Immature natural killer cell (primary cell): ENCODE results near the gene DBR1. TPM values are rescaled to one million over a fixed set of nuclear protein-coding genes. Genes with fewer than 3 reads are reported as not detected.
"Not testable (repeated sequence)": the region's sequence is repeated elsewhere in the genome, so short reads cannot be mapped to it uniquely, and the experiment has no call there.

ENCODE experiments used
- DNase-seq, 3 donors: peaks; one replicate each; pipeline ENCODE4 v3.0.0; 2022; ENCODE audit warnings: mixed read lengths in 1 of 3
- H3K27ac Mint-ChIP-seq, 6 donors: one replicate each; pipeline ENCODE4 v1.8.0; 2020; ENCODE audit warnings: mixed read lengths in 6 of 6, mild to moderate bottlenecking in 5 of 6, inconsistent platforms in 4 of 6, moderate library complexity in 3 of 6
- H3K27me3 Mint-ChIP-seq, 3 donors: one replicate each; pipeline ENCODE4 v1.8.0; 2020 to 2021; ENCODE audit warnings: low read depth in 3 of 3, mild to moderate bottlenecking in 3 of 3, mixed read lengths in 3 of 3, moderate library complexity in 3 of 3, inconsistent platforms in 1 of 3
- H3K36me3 Mint-ChIP-seq, 3 donors: one replicate each; pipeline ENCODE4 v1.8.0; 2020; ENCODE audit warnings: mixed read lengths in 3 of 3, inconsistent platforms in 2 of 3, mild to moderate bottlenecking in 2 of 3
- H3K4me1 Mint-ChIP-seq, 2 donors: one replicate each; pipeline ENCODE4 v1.8.0; 2020; ENCODE audit warnings: inconsistent platforms in 2 of 2, mild to moderate bottlenecking in 2 of 2, mixed read lengths in 2 of 2, moderate library complexity in 1 of 2
- H3K4me3 Mint-ChIP-seq, 5 donors: one replicate each; pipeline ENCODE4 v1.8.0; 2020; ENCODE audit warnings: mild to moderate bottlenecking in 5 of 5, mixed read lengths in 5 of 5, inconsistent platforms in 3 of 5, moderate library complexity in 3 of 5
- H3K9me3 Mint-ChIP-seq, 6 donors: one replicate each; pipeline ENCODE4 v1.8.0; 2020; ENCODE audit warnings: mild to moderate bottlenecking in 6 of 6, mixed read lengths in 6 of 6, inconsistent platforms in 4 of 6, moderate library complexity in 3 of 6
- polyA plus RNA-seq, 3 donors: library from polyadenylated mRNA; unstranded; fragments of 300-500 nt; fragmentation: Illumina TruSeq; gene quantifications; one replicate each; pipeline ENCODE4 v1.2.3, GENCODE V29; 2021

Gene DBR1
- polyA plus RNA-seq, 3 donors from 2014 or later, result 7.3 to 14.0 (median 11.5) TPM

DNA sequence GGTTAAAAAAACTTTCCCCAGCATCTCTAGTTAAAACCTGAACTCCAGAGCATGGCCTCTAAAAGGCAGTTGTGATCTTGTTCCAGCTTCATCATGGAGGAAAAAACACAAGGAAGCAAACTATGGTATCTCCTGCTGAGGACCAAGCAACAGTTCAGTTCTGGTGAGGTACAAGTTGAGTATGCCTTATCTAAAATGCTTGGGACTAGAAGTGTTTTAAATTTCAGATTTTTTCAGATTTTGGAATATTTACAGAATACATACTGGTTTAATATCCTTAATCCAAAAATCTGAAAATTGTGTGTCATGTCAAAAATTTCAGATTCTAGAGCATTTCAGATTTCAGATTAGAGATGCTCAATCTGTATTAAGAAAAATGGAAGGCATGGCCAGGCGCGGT lies 9.7 kb downstream of the DBR1 start:
- Mint-ChIP-seq H3K27me3 (no peaks in the 10 kb centered on the region), H3K4me1 (peaks cover 0 to 15% of the 10 kb centered on the region in 2 donors), H3K9me3 (no peaks in the 10 kb centered on the region), H3K4me3 (no peak overlapping the region), H3K27ac (no peak overlapping the region), H3K36me3 (peaks cover 29 to 55% (median 37%) of the 10 kb centered on the region in 3 donors)
- no peak for DNase-seq

GRCh38 chr3:138157743-138158142 lies 17.0 kb downstream of the DBR1 start:
- H3K27me3 Mint-ChIP-seq, result peaks cover 0 to 10% (median 0%) of the 10 kb centered on the region in 3 donors
- DNase-seq, result no peak
- H3K9me3 Mint-ChIP-seq, result peaks cover 0 to 5% (median 1%) of the 10 kb centered on the region in 6 donors
- no peak overlapping the region for H3K4me3 Mint-ChIP-seq
- no peak overlapping the region for H3K27ac Mint-ChIP-seq
- peaks cover 11 to 25% (median 14%) of the 10 kb centered on the region in 3 donors for H3K36me3 Mint-ChIP-seq
- no peaks in the 10 kb centered on the region for H3K4me1 Mint-ChIP-seq

GRCh38 chr3:138154534-138154933 lies 20.2 kb downstream of the DBR1 start:
- Mint-ChIP-seq H3K4me1 (no peaks in the 10 kb centered on the region), H3K9me3 (peaks cover 0 to 5% (median 1%) of the 10 kb centered on the region in 6 donors), H3K36me3 (peaks cover 0 to 6% (median 0%) of the 10 kb centered on the region in 3 donors), H3K4me3 (no peak overlapping the region), H3K27me3 (peaks cover 0 to 10% (median 0%) of the 10 kb centered on the region in 3 donors), H3K27ac (no peak overlapping the region)
- DNase-seq, result no peak

GRCh38 chr3:138148503-138148902 lies 26.2 kb downstream of the DBR1 start:
- no peaks in the 10 kb centered on the region for H3K4me1 Mint-ChIP-seq
- DNase-seq, result no peak
- no peak overlapping the region for H3K4me3 Mint-ChIP-seq
- H3K9me3 Mint-ChIP-seq, result peaks cover 0 to 1% (median 0%) of the 10 kb centered on the region in 6 donors
- H3K27me3 Mint-ChIP-seq, result peaks cover 0 to 5% (median 0%) of the 10 kb centered on the region in 3 donors
- no peaks in the 10 kb centered on the region for H3K36me3 Mint-ChIP-seq
- no peak overlapping the region for H3K27ac Mint-ChIP-seq

DNA sequence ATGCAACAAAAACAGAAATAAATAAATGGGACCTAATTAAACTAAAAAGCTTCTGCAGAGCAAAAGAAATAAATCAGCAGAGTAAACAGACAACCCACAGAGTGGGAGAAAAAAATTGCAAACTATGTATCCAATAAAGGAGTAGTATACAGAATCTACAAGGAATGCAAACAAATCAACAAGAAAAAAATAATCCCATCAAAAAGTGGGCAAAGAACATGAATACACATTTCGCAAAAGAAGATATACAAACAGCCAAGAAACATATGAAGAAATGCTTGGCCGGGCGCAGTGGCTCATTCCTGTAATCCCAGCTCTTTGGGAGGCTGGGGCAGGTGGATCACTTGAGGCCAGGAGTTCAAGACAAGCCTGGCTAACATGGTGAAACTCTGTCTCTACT lies 32.5 kb downstream of the DBR1 start:
- H3K27ac Mint-ChIP-seq, H3K36me3 Mint-ChIP-seq, DNase-seq, H3K9me3 Mint-ChIP-seq, H3K4me3 Mint-ChIP-seq, H3K27me3 Mint-ChIP-seq, H3K4me1 Mint-ChIP-seq: not testable (repeated sequence)

- Mint-ChIP-seq H3K4me3 (no peak overlapping the region), H3K4me1 (no peaks in the 10 kb centered on the region), H3K9me3 (peaks cover 0 to 2% (median 0%) of the 10 kb centered on the region in 6 donors), H3K27me3 (peaks cover 0 to 6% (median 3%) of the 10 kb centered on the region in 3 donors), H3K27ac (no peak overlapping the region), H3K36me3 (no peaks in the 10 kb centered on the region)
- DNase-seq, result no peak
Measured at GRCh38 chr3:138140940-138141339, 33.8 kb downstream of the DBR1 start.

DNA sequence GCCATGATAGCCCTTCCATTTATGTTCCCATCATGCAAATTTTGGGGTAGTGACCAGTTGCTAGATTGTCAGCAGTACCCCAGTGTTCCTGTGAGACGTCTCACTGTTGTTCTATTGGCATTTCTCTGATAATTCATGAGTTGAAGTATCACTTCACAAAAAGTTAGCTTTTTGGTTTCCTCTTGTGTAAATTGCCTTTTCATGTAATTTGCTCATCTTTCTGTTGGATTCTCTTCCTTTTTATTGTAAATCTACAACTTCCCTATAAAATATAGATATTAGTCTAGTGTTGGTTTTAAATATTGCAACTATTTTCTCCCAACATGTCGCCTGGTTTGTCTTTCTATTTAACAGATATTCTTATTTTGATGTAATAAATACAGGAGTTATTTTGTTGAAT lies 35.0 kb downstream of the DBR1 start:
- Mint-ChIP-seq H3K36me3 (no peaks in the 10 kb centered on the region), H3K27me3 (peaks cover 0 to 6% (median 3%) of the 10 kb centered on the region in 3 donors), H3K4me3 (no peak overlapping the region), H3K4me1 (no peaks in the 10 kb centered on the region), H3K27ac (no peak overlapping the region), H3K9me3 (peaks cover 0 to 2% (median 0%) of the 10 kb centered on the region in 6 donors)
- DNase-seq, result no peak

DNA sequence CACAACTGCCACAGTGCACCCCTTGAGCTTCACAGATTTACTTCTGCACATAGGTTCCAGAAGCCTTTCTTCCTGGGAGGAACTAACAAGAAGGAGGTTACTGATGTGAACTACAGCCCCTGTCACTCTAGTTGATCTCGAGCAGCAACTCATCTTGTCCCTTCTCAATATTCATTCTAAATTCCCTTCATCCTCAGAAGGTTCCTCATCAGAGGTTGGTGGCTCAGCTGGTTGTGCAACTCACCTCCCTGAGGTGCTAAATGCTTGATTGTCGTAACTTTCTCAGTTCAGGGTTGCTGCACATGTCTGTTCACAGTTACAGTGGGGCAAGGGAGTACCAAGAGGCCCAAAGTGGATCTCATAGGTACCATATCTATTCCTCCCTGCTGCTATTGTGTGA lies 36.9 kb downstream of the DBR1 start:
- H3K27me3 Mint-ChIP-seq, result peaks cover 0 to 6% (median 4%) of the 10 kb centered on the region in 3 donors
- no peak overlapping the region for H3K4me3 Mint-ChIP-seq
- H3K27ac Mint-ChIP-seq, result no peak overlapping the region
- H3K9me3 Mint-ChIP-seq, result no peaks in the 10 kb centered on the region
- no peaks in the 10 kb centered on the region for H3K4me1 Mint-ChIP-seq
- DNase-seq, result no peak
- H3K36me3 Mint-ChIP-seq, result no peaks in the 10 kb centered on the region

DNA sequence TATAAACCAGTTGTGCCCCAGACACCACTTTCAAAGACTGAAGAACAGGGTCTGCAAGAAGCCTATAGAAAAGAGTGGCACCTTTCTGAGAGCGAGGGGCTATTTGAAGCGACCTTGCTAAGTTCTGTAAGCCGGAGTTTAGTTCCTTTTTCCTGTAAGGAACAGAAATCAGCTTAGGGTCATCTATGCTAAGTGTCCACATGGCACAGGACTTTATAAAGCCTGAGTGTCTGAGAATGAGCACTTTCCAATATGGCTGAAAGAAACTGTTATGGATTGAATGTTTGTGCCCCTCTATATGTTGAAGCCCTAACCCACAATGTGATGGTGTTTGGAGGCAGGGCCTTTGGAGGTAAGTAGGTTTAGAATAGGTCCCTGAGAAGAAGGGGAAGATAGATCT lies 38.5 kb downstream of the DBR1 start:
- Mint-ChIP-seq H3K36me3 (no peaks in the 10 kb centered on the region), H3K4me1 (no peaks in the 10 kb centered on the region), H3K9me3 (no peaks in the 10 kb centered on the region), H3K27me3 (peaks cover 0 to 6% (median 4%) of the 10 kb centered on the region in 3 donors), H3K27ac (no peak overlapping the region), H3K4me3 (no peak overlapping the region)
- no peak for DNase-seq

- H3K9me3 Mint-ChIP-seq, result no peaks in the 10 kb centered on the region
- H3K4me3 Mint-ChIP-seq, result no peak overlapping the region
- H3K27ac Mint-ChIP-seq, result no peak overlapping the region
- H3K27me3 Mint-ChIP-seq, result peaks cover 0 to 6% (median 3%) of the 10 kb centered on the region in 3 donors
- H3K4me1 Mint-ChIP-seq, result no peaks in the 10 kb centered on the region
- H3K36me3 Mint-ChIP-seq, result no peaks in the 10 kb centered on the region
- no peak for DNase-seq
Measured at GRCh38 chr3:138135833-138136194, 38.9 kb downstream of the DBR1 start.

DNA sequence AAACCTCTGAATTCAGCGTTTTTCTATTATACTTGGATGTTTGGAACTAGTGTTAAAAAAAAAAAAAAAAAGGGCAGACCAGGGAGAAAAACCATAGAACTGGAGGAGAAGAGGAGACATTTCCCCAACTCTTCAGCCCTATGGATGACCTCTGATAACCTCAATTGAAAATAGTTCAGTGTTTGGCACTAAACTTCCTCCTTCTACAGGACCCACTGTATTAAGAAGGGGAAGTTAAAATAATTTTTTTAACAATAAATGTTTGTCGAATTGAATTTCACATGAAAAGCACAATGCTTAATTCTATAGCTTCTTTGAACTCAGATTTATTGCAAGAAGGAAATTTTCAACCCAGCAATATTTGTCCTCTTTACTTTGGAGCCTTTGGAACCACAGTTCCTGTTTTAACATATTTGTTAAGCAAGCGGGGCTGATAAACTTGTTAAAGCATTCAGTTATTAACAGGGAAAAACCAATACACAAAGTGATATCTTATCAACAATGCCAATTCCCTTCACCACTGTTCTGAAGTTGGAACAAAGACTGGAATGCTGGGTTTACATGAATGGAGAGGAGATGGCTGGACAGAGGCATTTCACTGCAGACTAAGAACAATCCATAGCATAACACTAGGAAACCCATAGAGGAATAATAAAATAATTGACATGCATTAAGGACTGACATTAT lies 39.4 kb downstream of the DBR1 start:
- no peak for DNase-seq
- H3K27ac Mint-ChIP-seq, result no peak overlapping the region
- H3K36me3 Mint-ChIP-seq, result no peaks in the 10 kb centered on the region
- H3K4me3 Mint-ChIP-seq, result no peak overlapping the region
- no peaks in the 10 kb centered on the region for H3K4me1 Mint-ChIP-seq
- no peaks in the 10 kb centered on the region for H3K9me3 Mint-ChIP-seq
- H3K27me3 Mint-ChIP-seq, result peaks cover 0 to 6% (median 3%) of the 10 kb centered on the region in 3 donors

DNA sequence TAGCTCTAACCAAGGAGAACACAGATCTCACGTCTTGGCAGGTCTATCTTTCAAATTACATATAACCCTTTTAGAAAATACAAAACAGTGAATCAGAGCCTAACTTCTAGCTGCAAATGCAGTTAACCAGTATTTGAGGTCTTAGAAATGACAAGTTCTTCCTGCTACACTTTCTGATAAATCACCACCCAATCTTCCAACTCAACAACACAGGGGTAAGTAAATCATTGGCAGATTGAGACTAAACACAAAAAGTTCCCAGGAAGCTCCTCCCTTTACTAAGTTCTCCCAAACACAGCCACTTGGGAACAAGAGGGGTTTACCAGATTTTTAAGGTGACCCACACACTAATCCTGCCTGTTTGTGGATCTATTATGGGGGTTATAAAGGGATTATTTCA lies 42.5 kb downstream of the DBR1 start, which contains the start of gene A4GNT:
Gene A4GNT, minus strand, starts transcription at position 152 of the 400 bp plus-strand sequence. CDS start 1,134 bp downstream, outside the sequence.
- no peaks in the 10 kb centered on the region for H3K9me3 Mint-ChIP-seq
- no peak within 1 kb of the TSS for H3K27ac Mint-ChIP-seq
- H3K4me3 Mint-ChIP-seq, result no peak within 1 kb of the TSS
- peaks cover 3 to 6% (median 3%) of the 10 kb centered on the region in 3 donors for H3K27me3 Mint-ChIP-seq
- no peaks in the 10 kb centered on the region for H3K4me1 Mint-ChIP-seq
- H3K36me3 Mint-ChIP-seq, result no peaks in the 10 kb centered on the region
- no peak for DNase-seq

- H3K27me3 Mint-ChIP-seq, result peaks cover 4 to 9% (median 5%) of the 10 kb centered on the region in 3 donors
- H3K27ac Mint-ChIP-seq, result no peak overlapping the region
- no peaks in the 10 kb centered on the region for H3K36me3 Mint-ChIP-seq
- DNase-seq, result no peak
- no peak overlapping the region for H3K4me3 Mint-ChIP-seq
- H3K4me1 Mint-ChIP-seq, result no peaks in the 10 kb centered on the region
- H3K9me3 Mint-ChIP-seq, result no peaks in the 10 kb centered on the region
Measured at GRCh38 chr3:138127636-138128365, 46.9 kb downstream of the DBR1 start.

DNA sequence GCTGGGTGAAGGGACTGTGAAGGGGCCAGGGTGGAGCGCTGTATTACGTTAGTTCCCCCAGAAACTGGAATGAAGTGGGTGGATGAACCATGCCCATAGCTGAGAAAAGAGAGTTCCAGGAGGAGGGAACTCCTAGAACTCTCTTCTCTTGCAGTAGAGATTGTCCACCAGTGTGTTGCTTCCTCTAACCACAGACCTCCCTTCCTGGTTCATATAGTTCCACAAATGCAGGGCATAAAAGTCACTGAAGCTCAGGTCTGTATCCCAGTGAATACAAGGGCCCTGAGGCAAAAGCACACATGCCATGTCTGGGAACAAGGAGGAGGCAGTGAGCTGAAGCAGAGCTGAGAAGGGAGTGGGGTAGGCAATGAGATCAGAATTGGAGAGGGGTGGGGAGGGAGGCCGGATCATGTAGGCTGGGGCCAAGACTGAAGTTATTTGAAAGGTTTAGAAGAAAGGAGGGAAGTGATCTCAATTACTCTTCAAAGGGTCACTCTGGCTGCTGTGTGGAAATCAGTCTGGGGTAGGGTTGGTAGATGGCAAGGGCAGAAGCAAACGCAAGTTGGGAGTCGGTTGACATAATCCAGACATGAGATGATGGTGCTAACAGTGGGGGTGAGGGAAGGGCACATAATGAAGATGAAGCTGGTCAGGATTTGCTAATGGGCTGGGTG lies 49.0 kb downstream of the DBR1 start:
- H3K4me1 Mint-ChIP-seq, result no peaks in the 10 kb centered on the region
- H3K27me3 Mint-ChIP-seq, result peaks cover 4 to 13% (median 5%) of the 10 kb centered on the region in 3 donors
- no peak overlapping the region for H3K27ac Mint-ChIP-seq
- H3K9me3 Mint-ChIP-seq, result no peaks in the 10 kb centered on the region
- H3K4me3 Mint-ChIP-seq, result no peak overlapping the region
- H3K36me3 Mint-ChIP-seq, result no peaks in the 10 kb centered on the region
- no peak for DNase-seq
